ENCODE data around the gene ERMP1. TPM values are rescaled to one million over a fixed set of nuclear protein-coding genes. Genes with fewer than 3 reads are reported as not detected.

ERMP1 gene
- total and polyA plus RNA-seq, 2 donors (not counting 1 experiment from before 2014, with no cell fraction given) = 4.9 to 10.6 TPM

DNA sequence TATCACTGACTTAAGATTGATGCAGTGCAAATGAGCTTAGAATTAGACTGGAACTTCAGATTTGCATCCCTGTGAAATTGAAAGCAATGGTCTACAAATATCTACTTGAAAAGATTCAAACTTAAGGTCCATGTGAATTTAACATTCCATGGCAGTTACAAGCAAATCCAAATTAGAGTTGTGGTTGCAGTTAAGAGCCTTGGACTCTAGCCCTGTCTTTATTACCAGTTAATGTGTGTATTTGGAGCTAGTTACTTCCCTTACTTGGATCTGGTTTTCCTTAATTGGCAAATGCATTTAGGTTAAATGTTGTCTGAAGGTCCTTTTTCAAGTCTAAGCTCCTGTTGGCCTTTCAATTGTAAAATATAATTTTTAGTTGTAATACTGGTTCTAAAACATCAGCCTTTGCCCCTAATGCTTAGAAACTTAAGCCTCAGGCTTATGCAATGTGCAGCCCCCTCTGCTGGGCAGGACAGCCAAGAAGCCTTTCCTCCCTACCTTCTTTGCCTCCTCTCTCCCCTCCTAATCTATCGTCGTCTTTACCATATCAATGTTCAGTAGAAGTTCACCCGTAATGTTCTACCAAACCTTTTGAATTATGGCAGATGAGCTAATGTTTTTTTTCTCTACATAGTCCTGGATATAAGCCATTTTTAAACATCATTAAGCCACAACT lies 59.5 kb downstream of the ERMP1 start:
- Mint-ChIP-seq H3K4me3 (no peak overlapping the region), H3K27ac (peak overlapping the region; percentile 56), H3K27me3 (no peaks in the 10 kb centered on the region), H3K9me3 (ENCODE audit: insufficient read depth) (no peaks in the 10 kb centered on the region), H3K4me1 (no peaks in the 10 kb centered on the region)
- H3K36me3 ChIP-seq (replicated peaks in 1 of 2; ENCODE audit: control extremely low read depth in 1 of 2, control insufficient read depth in 1 of 2, extremely low read depth in 1 of 2, insufficient read depth in 2 of 2, low read length in 1 of 2) = peaks cover 9 to 85% of the 10 kb centered on the region in 2 experiments
- H3K4me3 ChIP-seq (ENCODE audit: control extremely low read depth in 1 of 5, extremely low read depth in 1 of 5, insufficient read depth in 1 of 5, low read depth in 2 of 5, low read length in 4 of 5) = no peak overlapping the region
- no peaks in the 10 kb centered on the region for H3K27me3 ChIP-seq (replicated peaks in 1 of 4; ENCODE audit: control extremely low read depth in 1 of 4, control insufficient read depth in 3 of 4, insufficient read depth in 4 of 4, low read length in 3 of 4)
- no peaks in the 10 kb centered on the region for H3K4me1 ChIP-seq (ENCODE audit: control insufficient read depth in 2 of 2, insufficient read depth in 2 of 2, low read length in 2 of 2)
- H3K27ac ChIP-seq (ENCODE audit: low read length in 2 of 2) = no peak overlapping the region
- no CpG with 5 or more reads among the region's 3 CpGs for WGBS (ENCODE audit: insufficient coverage)
- no peak overlapping the region for H3K4me2 ChIP-seq (replicated peaks; ENCODE audit: low read depth, low read length, poor library complexity, severe bottlenecking)
- H3K9me3 ChIP-seq (ENCODE audit: control extremely low read depth in 1 of 3, control insufficient read depth in 2 of 3, insufficient read depth in 1 of 3, low read length in 2 of 3) = peaks cover 0 to 4% (median 1%) of the 10 kb centered on the region in 3 donors
- CTCF ChIA-PET = interaction anchor here (1.2 to 2.7 kb wide), 4 partner anchors 8 to 587 kb away, joined by 3 to 11 read pairs (median 4); no protein-coding TSS in a partner anchor
- H4K20me1 ChIP-seq (ENCODE audit: control insufficient read depth, insufficient read depth, low read length, poor library complexity, severe bottlenecking) = no peaks in the 10 kb centered on the region
- no peak for DNase-seq
- H3K79me2 ChIP-seq (ENCODE audit: control insufficient read depth, insufficient read depth, low read length) = no peaks in the 10 kb centered on the region
- POLR2A ChIA-PET = no interaction called here
- intact Hi-C loops (cut with micrococcal nuclease) = no loop called here
- no peak for ATAC-seq (ENCODE audit: low read depth)
- TF ChIP-seq, protein P1, sequence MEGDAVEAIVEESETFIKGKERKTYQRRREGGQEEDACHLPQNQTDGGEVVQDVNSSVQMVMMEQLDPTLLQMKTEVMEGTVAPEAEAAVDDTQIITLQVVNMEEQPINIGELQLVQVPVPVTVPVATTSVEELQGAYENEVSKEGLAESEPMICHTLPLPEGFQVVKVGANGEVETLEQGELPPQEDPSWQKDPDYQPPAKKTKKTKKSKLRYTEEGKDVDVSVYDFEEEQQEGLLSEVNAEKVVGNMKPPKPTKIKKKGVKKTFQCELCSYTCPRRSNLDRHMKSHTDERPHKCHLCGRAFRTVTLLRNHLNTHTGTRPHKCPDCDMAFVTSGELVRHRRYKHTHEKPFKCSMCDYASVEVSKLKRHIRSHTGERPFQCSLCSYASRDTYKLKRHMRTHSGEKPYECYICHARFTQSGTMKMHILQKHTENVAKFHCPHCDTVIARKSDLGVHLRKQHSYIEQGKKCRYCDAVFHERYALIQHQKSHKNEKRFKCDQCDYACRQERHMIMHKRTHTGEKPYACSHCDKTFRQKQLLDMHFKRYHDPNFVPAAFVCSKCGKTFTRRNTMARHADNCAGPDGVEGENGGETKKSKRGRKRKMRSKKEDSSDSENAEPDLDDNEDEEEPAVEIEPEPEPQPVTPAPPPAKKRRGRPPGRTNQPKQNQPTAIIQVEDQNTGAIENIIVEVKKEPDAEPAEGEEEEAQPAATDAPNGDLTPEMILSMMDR (IDR thresholded peaks at IDR 0.05) = peak; percentile 21
- TF ChIP-seq EZH2 (IDR thresholded peaks at IDR 0.05; ENCODE audit: borderline replicate concordance, insufficient read depth, low read depth, low read length, poor library complexity, severe bottlenecking) = no peak
- H2AFZ ChIP-seq (ENCODE audit: insufficient read depth, low read depth, low read length, poor library complexity, severe bottlenecking) = no peak overlapping the region
- H3K9ac ChIP-seq (ENCODE audit: low read length) = no peak overlapping the region
